HG03520 (cell line): ENCODE data around the gene EPS8L2.
"Not testable (repeated sequence)": the region's sequence is repeated elsewhere in the genome, so short reads cannot be mapped to it uniquely, and the experiment has no call there.

Source experiments
- ATAC-seq: cut with Tn5 transposase; IDR thresholded peaks from one replicate; pipeline ENCODE4 v1.9.1; 2021; ENCODE audit warnings: mild to moderate bottlenecking, moderate library complexity; ENCODE audit not compliant: unreplicated experiment

Gene EPS8L2

GRCh38 chr11:724049-724777 lies 18.2 kb downstream of the EPS8L2 start:
- ATAC-seq: no peak

- no peak for ATAC-seq
These were observed 18.9 kb downstream of the EPS8L2 start for GRCh38 chr11:724778-725386.

GRCh38 chr11:725624-726202 lies 19.7 kb downstream of the EPS8L2 start:
- no peak for ATAC-seq

GRCh38 chr11:726278-727220 lies 20.5 kb downstream of the EPS8L2 start:
- ATAC-seq: no peak

GRCh38 chr11:727281-727701 lies 21.3 kb downstream of the EPS8L2 start:
- no peak for ATAC-seq

- ATAC-seq: peak; percentile 54
These were observed 22.1 kb downstream of the EPS8L2 start for GRCh38 chr11:727859-728748.

GRCh38 chr11:728901-729491 lies 23.0 kb downstream of the EPS8L2 start:
- ATAC-seq: no peak

GRCh38 chr11:729492-730074 lies 23.6 kb downstream of the EPS8L2 start:
- no peak for ATAC-seq

- no peak for ATAC-seq
These were observed 27.0 kb downstream of the EPS8L2 start for GRCh38 chr11:733072-733471.

GRCh38 chr11:734541-734940 lies 28.5 kb downstream of the EPS8L2 start:
- not testable (repeated sequence) for ATAC-seq

GRCh38 chr11:737366-737765 lies 31.3 kb downstream of the EPS8L2 start:
- ATAC-seq: no peak

- ATAC-seq: not testable (repeated sequence)
These were observed 31.9 kb downstream of the EPS8L2 start for GRCh38 chr11:737899-738298.

- ATAC-seq: no peak
These were observed 36.1 kb downstream of the EPS8L2 start for GRCh38 chr11:742156-742546.

- no peak for ATAC-seq
These were observed 36.7 kb downstream of the EPS8L2 start for GRCh38 chr11:742571-743201.

GRCh38 chr11:745428-745827 lies 39.4 kb downstream of the EPS8L2 start:
- no peak for ATAC-seq

- ATAC-seq: peak; percentile 22
These were observed 40.5 kb downstream of the EPS8L2 start for GRCh38 chr11:746289-747157.

GRCh38 chr11:747158-748006 lies 41.4 kb downstream of the EPS8L2 start, which contains the start of gene TALDO1:
Gene TALDO1 (plus strand): TSS chr11:747464. CDS start chr11:747482, 18 bp downstream.
- ATAC-seq: peak; percentile 87
